GM10248 (cell line): Measurements from ENCODE around the gene ADCYAP1R1.

Experiments
- CTCF ChIA-PET: fragments of 300-600 bp; sonication (Branson Sonifier 250); formaldehyde crosslinking; extraction: SDS; loops from one replicate; lab custom pipeline; 2021; ENCODE audit warnings: antibody characterized with exemption; lab: Yijun Ruan, JAX
- POLR2A ChIA-PET: fragments of 350-650 bp; sonication (Branson Sonifier 250); formaldehyde crosslinking; extraction: SDS; loops from one replicate; lab custom pipeline; 2020; ENCODE audit warnings: antibody characterized with exemption; lab: Yijun Ruan, JAX
- DNase-seq: peaks from one replicate; pipeline ENCODE4 v3.0.0; 2012; ENCODE audit errors: extremely low spot score
- TF ChIP-seq, protein P1 (sequence below): IDR thresholded peaks from 2 replicates; pipeline ENCODE4 v1.5.1; 2012; ENCODE audit warnings: mild to moderate bottlenecking, low read depth; ENCODE audit errors: extremely low read depth, missing control alignments, control extremely low read depth

ADCYAP1R1 gene

GRCh38 chr7:31078363-31078990, 26.4 kb downstream of the ADCYAP1R1 start:
- TF ChIP-seq, protein P1, sequence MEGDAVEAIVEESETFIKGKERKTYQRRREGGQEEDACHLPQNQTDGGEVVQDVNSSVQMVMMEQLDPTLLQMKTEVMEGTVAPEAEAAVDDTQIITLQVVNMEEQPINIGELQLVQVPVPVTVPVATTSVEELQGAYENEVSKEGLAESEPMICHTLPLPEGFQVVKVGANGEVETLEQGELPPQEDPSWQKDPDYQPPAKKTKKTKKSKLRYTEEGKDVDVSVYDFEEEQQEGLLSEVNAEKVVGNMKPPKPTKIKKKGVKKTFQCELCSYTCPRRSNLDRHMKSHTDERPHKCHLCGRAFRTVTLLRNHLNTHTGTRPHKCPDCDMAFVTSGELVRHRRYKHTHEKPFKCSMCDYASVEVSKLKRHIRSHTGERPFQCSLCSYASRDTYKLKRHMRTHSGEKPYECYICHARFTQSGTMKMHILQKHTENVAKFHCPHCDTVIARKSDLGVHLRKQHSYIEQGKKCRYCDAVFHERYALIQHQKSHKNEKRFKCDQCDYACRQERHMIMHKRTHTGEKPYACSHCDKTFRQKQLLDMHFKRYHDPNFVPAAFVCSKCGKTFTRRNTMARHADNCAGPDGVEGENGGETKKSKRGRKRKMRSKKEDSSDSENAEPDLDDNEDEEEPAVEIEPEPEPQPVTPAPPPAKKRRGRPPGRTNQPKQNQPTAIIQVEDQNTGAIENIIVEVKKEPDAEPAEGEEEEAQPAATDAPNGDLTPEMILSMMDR = no peak
- ChIA-PET POLR2A (no interaction called here), CTCF (interaction anchor here (0.9 to 1.4 kb wide), 4 partner anchors 15 to 44 kb away, joined by 3 to 4 read pairs (median 4); no protein-coding TSS in a partner anchor)

DNA sequence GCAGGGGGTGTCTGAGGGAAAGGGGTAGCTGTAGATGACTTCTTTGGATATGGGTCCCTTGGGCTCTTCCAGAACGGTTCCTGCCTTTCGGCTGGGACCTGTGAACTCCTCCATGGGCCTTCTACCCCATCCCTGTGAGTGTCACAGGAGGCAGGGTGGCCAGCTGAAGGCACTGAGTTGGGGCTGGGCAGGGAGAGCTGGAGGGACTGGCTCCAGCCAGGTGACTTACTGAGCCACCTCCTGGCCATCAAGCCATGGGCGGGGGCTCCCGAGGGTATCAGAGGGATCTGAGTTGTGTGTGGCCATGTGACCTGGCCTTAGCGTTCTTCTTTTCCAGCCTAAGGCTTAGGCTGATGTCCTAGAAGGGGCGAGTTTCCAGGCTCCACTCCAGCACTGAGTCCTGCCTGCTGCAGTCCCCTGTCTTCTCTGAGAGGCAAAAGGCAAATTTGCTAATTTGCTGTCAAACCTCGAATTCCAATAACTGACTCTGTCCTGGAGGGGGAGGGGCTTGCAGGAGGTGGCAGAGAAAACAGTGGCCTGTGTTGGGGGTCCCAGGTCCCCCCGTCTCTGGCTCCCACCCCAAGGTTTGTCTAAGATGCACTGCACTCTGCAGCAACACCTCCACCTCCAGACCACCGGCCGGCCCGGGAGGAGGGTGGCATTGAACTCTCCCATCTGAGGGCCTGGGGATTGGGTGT, 27.2 kb downstream of the ADCYAP1R1 start:
- no peak for DNase-seq
- TF ChIP-seq, protein P1 = no peak
- ChIA-PET CTCF (interaction anchor here (0.9 to 1.4 kb wide), 3 partner anchors 19 to 43 kb away, joined by 3 to 4 read pairs (median 3); no protein-coding TSS in a partner anchor), POLR2A (no interaction called here)

More at GRCh38 chr7:31078363-31078990, 26.4 kb downstream of the ADCYAP1R1 start:
- DNase-seq = no peak

DNA sequence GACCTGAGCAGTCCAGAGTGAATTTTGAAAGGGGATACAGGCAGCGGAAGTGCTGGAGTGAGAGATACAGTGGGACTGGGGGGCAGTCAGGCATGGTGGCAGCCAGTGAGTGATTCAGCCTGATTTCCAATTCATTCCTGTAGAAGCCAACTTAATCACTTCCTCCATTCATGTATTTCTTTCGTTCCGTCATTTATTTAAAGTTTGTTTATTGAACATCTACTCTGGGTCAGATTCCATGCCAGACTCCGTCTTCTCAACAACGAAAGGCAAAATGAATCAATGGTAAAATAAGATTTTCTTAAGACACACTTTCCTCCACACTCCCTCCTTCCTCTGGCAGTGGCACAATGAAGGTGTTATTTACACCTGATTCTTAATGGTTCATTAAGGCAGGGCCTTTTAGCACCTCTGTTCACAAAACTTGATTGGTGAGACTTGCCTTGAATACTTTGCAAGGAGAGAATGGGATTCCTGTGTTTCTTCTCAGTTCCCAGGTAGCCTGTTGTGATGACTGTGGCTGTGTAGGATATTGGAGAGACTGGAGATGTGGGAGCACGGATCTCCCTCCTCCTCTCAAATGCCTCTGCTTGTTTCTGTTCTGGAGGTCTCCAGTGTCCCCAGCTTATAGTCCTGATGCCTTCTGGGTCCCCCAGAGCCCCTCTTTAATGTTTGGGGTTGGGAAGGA, 27.9 kb downstream of the ADCYAP1R1 start:
- TF ChIP-seq, protein P1 = no peak
- CTCF ChIA-PET = no interaction called here
- DNase-seq = no peak
- POLR2A ChIA-PET = no interaction called here

- TF ChIP-seq, protein P1 = no peak
- ChIA-PET POLR2A (no interaction called here), CTCF (interaction anchor here (1.1 kb wide), 1 partner anchor 106 kb away, joined by 3 read pairs; no protein-coding TSS in a partner anchor)
- no peak for DNase-seq
These were observed 28.7 kb downstream of the ADCYAP1R1 start for GRCh38 chr7:31080763-31081162.

GRCh38 chr7:31082017-31082416, 29.9 kb downstream of the ADCYAP1R1 start:
- TF ChIP-seq, protein P1 = no peak
- ChIA-PET CTCF (interaction anchor here (1.1 to 1.7 kb wide), 2 partner anchors 52 to 108 kb away, joined by 3 to 4 read pairs; no protein-coding TSS in a partner anchor), POLR2A (no interaction called here)
- no peak for DNase-seq

- POLR2A ChIA-PET = no interaction called here
- CTCF ChIA-PET = interaction anchor here (1.1 to 1.7 kb wide), 2 partner anchors 8 to 52 kb away, joined by 3 to 4 read pairs; no protein-coding TSS in a partner anchor
- TF ChIP-seq, protein P1 = no peak
These were observed 30.3 kb downstream of the ADCYAP1R1 start for GRCh38 chr7:31082447-31082846.

More at GRCh38 chr7:31082447-31082846, 30.3 kb downstream of the ADCYAP1R1 start:
- no peak for DNase-seq
